GM12878 (cell line): ENCODE measurements around the gene C5.
A peak's percentile ranks its signal among the peaks of the same experiment; 100 is the strongest.

Experiments
- CREM ChIP-seq: IDR thresholded peaks from 2 replicates; pipeline ENCODE4 v1.6.1; 2014; ENCODE audit warnings: antibody characterized with exemption, low read depth
- CTCF ChIP-seq, 3 experiments: IDR thresholded peaks in 2 of 3; conservative IDR thresholded peaks in 1 of 3; 2 replicates each; pipeline ENCODE4 v1.5.1; 2011; ENCODE audit warnings: low read depth in 3 of 3, low read length in 3 of 3, mild to moderate bottlenecking in 3 of 3, control low read depth in 2 of 3, moderate library complexity in 2 of 3, inconsistent platforms in 1 of 3, mixed read lengths in 1 of 3; ENCODE audit not compliant: control insufficient read depth in 2 of 3, insufficient read depth in 1 of 3; ENCODE audit errors: extremely low read depth in 1 of 3
- CUX1 ChIP-seq: IDR thresholded peaks from 2 replicates; pipeline ENCODE4 v1.6.1; 2012; ENCODE audit warnings: improper control_type of control experiment, low read depth, low read length; ENCODE audit not compliant: insufficient replicate concordance
- JUNB ChIP-seq: IDR thresholded peaks from 2 replicates; pipeline ENCODE4 v1.6.1; 2016; ENCODE audit warnings: antibody characterized with exemption, mild to moderate bottlenecking
- REST ChIP-seq: IDR thresholded peaks from 2 replicates; pipeline ENCODE4 v1.6.1; 2012; ENCODE audit warnings: mild to moderate bottlenecking, low read depth, low read length
- RFX5 ChIP-seq: IDR thresholded peaks from 2 replicates; pipeline ENCODE4 v1.6.1; 2011; ENCODE audit warnings: low read depth, low read length, improper control_type of control experiment
- SUZ12 ChIP-seq: fragments of 200-600 bp; sonication (generic); IDR thresholded peaks from one replicate; pipeline ENCODE4 v1.6.1; 2018; ENCODE audit warnings: antibody characterized with exemption, mild to moderate bottlenecking; ENCODE audit not compliant: unreplicated experiment
- TCF7 ChIP-seq: IDR thresholded peaks from 2 replicates; pipeline ENCODE4 v1.6.1; 2014; ENCODE audit warnings: antibody characterized with exemption, borderline replicate concordance

GRCh38 chr9:120931231-120932085, 118.6 kb downstream of the C5 start:
- TF ChIP-seq JUNB, result peak; percentile 95
- TF ChIP-seq RFX5, result peak; percentile 57
- TF ChIP-seq CREM, result peak; percentile 82
- TF ChIP-seq CTCF (IDR thresholded peaks at IDR 0.05 in 2 of 3, conservative IDR thresholded peaks at IDR 0.05 in 1 of 3; ENCODE audit: control insufficient read depth in 2 of 3, extremely low read depth in 1 of 3, insufficient read depth in 1 of 3, low read depth in 3 of 3, low read length in 3 of 3), result no peak
- TF ChIP-seq SUZ12, result no peak
- TF ChIP-seq REST, result peak; percentile 41; the same call in 1 of the 2 replicates
- TF ChIP-seq CUX1, result peak; percentile 62
- no peak for TF ChIP-seq TCF7
